NCI-H2171 treated with DMSO at 0.1 percent for 48 hours (cell line): ENCODE measurements around the gene GJC3.
"Not testable (repeated sequence)": the region's sequence is repeated elsewhere in the genome, so short reads cannot be mapped to it uniquely, and the experiment has no call there.

Experiments used
- DNase-seq: peaks from one replicate; lab custom pipeline; 2025; lab: John Stamatoyannopoulos, UW

Gene GJC3

GRCh38 chr7:99928994-99929729 lies at the start of gene GJC3:
TSS of gene GJC3 (minus strand) at chr7:99929620. CDS start at chr7:99929620, 0 bp downstream.
- peak; percentile 73 for DNase-seq

GRCh38 chr7:99976626-99977025 lies 47.2 kb upstream of the GJC3 start:
- no peak for DNase-seq

- no peak for DNase-seq
Measured at GRCh38 chr7:99975782-99976521, 46.5 kb upstream of the GJC3 start, which contains the start of gene AZGP1. TSS of gene AZGP1 (minus strand) at chr7:99976031. CDS start at chr7:99976020, 11 bp downstream.

- no peak for DNase-seq
Measured at GRCh38 chr7:99974681-99975080, 45.3 kb upstream of the GJC3 start.

GRCh38 chr7:99973817-99974216 lies 44.4 kb upstream of the GJC3 start:
- not testable (repeated sequence) for DNase-seq

GRCh38 chr7:99971242-99971641 lies 41.8 kb upstream of the GJC3 start:
- no peak for DNase-seq

- not testable (repeated sequence) for DNase-seq
Measured at GRCh38 chr7:99969813-99970212, 40.4 kb upstream of the GJC3 start.

GRCh38 chr7:99969298-99969697 lies 39.9 kb upstream of the GJC3 start:
- DNase-seq = no peak

- peak; percentile 11 for DNase-seq
Measured at GRCh38 chr7:99958564-99959227, 29.3 kb upstream of the GJC3 start.

GRCh38 chr7:99955247-99955646 lies 25.8 kb upstream of the GJC3 start:
- DNase-seq = no peak

- not testable (repeated sequence) for DNase-seq
Measured at GRCh38 chr7:99954643-99955042, 25.2 kb upstream of the GJC3 start.

- DNase-seq = no peak
Measured at GRCh38 chr7:99953649-99954048, 24.2 kb upstream of the GJC3 start.

GRCh38 chr7:99952649-99953048 lies 23.2 kb upstream of the GJC3 start:
- not testable (repeated sequence) for DNase-seq

GRCh38 chr7:99950819-99951218 lies 21.4 kb upstream of the GJC3 start:
- not testable (repeated sequence) for DNase-seq

GRCh38 chr7:99949645-99950228 lies 20.3 kb upstream of the GJC3 start:
- DNase-seq = no peak

GRCh38 chr7:99947608-99948007 lies 18.2 kb upstream of the GJC3 start:
- no peak for DNase-seq

GRCh38 chr7:99944497-99945070 lies 15.2 kb upstream of the GJC3 start:
- DNase-seq = no peak

- peak; percentile 4 for DNase-seq
Measured at GRCh38 chr7:99943641-99944496, 14.4 kb upstream of the GJC3 start.

GRCh38 chr7:99938296-99938695 lies 8.9 kb upstream of the GJC3 start:
- no peak for DNase-seq

- peak; percentile 24 for DNase-seq
Measured at GRCh38 chr7:99935009-99935408, 5.6 kb upstream of the GJC3 start.

GRCh38 chr7:99930376-99930775 lies 956 bp upstream of the GJC3 start:
- no peak for DNase-seq
